GM12874 (cell line): ENCODE results near the gene NFATC2.

ENCODE experiments used
- TF ChIP-seq, protein P1 (sequence below): IDR thresholded peaks from 2 replicates; pipeline ENCODE4 v1.5.1; 2011; ENCODE audit warnings: low read depth, mild to moderate bottlenecking, control low read depth, low read length, moderate library complexity; ENCODE audit not compliant: insufficient read depth

The NFATC2 gene

GRCh38 chr20:51398083-51398482 is 144.4 kb downstream of the NFATC2 start:
- TF ChIP-seq, protein P1, sequence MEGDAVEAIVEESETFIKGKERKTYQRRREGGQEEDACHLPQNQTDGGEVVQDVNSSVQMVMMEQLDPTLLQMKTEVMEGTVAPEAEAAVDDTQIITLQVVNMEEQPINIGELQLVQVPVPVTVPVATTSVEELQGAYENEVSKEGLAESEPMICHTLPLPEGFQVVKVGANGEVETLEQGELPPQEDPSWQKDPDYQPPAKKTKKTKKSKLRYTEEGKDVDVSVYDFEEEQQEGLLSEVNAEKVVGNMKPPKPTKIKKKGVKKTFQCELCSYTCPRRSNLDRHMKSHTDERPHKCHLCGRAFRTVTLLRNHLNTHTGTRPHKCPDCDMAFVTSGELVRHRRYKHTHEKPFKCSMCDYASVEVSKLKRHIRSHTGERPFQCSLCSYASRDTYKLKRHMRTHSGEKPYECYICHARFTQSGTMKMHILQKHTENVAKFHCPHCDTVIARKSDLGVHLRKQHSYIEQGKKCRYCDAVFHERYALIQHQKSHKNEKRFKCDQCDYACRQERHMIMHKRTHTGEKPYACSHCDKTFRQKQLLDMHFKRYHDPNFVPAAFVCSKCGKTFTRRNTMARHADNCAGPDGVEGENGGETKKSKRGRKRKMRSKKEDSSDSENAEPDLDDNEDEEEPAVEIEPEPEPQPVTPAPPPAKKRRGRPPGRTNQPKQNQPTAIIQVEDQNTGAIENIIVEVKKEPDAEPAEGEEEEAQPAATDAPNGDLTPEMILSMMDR: no peak

- TF ChIP-seq, protein P1: no peak
Observed at GRCh38 chr20:51397137-51397536, 145.4 kb downstream of the NFATC2 start.

DNA sequence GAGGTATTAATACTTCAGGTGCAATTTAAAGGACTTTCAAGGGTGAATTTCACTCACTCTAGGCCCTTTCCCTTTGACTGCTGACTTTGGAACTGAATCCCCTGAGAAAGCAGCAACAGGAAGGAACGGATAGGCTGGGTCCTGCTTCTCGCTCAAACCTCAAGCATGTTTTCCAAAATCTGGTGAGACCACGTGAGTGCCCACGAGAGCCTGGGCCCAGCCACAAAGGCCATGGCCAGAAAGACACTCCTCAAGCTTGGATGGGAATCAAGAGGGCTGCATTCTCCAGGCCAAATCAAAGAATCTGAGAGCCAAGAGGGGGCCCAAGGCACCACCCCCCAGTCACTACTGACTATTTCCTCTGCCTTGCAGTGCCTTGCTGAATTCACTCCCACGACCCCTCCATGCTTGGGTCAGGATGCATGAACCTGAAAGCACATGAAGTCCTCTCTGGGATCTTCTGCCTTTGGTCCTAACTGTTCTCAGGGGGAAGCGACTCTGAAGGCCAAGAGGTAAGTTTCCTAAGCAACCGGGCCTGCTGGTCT is 146.1 kb downstream of the NFATC2 start:
- TF ChIP-seq, protein P1: no peak

DNA sequence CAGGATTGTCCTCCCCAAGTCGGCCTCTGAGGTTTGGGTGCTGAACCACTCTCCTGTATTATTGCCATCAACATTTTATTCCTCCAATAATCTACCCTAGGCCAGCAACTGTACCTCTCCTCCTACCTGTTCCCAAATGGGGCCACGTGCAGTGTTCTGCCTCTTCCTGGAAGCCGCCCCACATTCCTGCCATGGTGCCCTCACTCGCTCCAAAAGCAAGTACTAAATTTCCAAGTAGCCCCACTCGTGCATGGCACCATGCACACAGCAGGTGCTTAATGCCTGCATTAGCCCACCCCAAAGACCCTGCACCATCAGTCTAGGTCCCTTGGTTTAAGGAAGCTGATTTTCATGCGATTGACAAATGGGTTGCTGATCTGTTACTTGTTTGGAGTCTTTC is 147.8 kb downstream of the NFATC2 start:
- TF ChIP-seq, protein P1: no peak

DNA sequence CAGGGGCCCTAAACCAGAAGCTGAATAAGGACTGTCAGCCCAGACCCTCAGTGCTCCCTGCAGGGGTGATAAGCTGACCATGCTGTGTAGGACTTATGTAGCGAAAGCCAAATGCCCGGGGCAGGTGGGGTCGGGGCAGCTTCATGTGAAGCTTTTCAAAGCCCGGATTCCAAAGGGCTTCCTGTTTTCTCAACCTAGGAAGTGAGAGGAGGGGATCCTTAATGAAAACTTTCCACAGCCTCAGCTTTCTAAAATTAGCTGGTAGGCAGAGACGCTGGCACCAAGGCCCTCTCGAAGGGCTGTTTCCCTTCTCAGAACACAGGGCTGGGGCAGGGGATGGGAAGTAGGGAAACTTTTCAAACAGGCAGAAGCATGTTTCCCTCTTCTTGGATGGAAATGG is 148.9 kb downstream of the NFATC2 start:
- TF ChIP-seq, protein P1: no peak

GRCh38 chr20:51392614-51393186 is 149.8 kb downstream of the NFATC2 start:
- TF ChIP-seq, protein P1: no peak

DNA sequence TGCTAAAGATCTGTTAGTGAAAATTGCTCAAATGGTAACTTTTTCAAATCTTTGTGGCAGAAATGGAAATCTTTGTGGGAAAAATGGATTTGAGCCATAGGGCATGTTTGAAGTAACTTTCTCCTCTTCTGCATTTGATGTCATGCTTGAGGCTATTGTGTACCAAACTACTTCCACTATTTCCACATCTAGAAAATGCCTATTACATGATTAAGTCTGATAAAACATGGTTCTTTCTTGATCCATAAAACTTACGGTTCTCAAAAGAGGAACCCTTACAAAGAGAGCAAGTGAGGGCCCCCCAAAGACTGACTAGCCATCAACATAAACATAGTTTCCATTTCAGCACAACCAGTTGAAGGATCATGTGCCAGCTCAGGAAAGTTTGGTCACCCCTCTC is 150.6 kb downstream of the NFATC2 start:
- TF ChIP-seq, protein P1: no peak
